ENCODE data around the gene USF1.
"Not testable (repeated sequence)": the region's sequence is repeated elsewhere in the genome, so short reads cannot be mapped to it uniquely, and the experiment has no call there.

Gene USF1

DNA sequence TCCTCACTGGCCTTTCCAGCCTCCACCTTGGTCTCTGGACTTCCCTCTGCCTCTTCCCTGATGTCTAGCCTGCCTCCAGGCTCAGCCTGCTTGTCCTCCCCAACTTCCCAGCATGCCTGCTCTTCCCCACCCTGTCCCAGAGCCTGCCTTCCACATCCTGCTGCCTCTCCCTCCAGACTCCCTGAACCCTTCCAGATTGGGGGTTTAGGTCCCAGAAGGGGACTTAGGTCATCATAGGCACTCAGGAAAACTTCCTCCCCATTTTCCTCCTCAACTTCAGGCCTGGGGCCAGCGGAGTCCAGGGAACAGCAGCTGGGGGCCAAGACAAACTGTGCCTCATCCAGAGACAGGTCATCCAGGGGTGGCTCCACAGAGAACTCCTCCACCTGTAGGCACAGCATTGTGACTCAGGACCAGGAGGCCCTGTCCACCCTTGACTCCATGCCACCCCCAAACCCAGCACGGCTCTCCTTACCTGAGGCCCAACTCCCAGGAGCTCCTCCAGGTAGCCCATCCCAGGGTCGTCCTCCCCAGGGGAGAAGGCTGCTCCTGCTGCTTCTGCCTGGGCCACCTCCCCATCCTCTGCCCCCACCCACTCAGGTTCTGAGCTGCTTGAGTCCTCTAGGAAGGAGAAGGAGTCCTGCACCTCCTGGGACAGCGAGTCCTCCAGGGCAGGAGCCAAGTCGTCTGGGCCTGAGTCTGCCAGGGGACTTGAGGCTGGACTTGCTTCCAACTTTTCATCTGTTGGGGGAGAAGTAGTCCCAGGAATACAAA is 3.4 kb upstream of the USF1 start:
- DNase-seq (ENCODE audit: low read depth in 1 of 2, low spot score in 1 of 2), result no peak

- no peak for DNase-seq (ENCODE audit: low read depth in 1 of 2, low spot score in 1 of 2)
Observed at GRCh38 chr1:161047436-161048420, 2.0 kb upstream of the USF1 start.

- no peak for DNase-seq (ENCODE audit: low read depth in 1 of 2, low spot score in 1 of 2)
Observed at GRCh38 chr1:161046605-161047228, 940 bp upstream of the USF1 start.

- no peak for DNase-seq (ENCODE audit: low read depth in 1 of 2, low spot score in 1 of 2)
Observed at GRCh38 chr1:161044908-161045735, 655 bp downstream of the USF1 start.

- no peak for DNase-seq (ENCODE audit: low read depth in 1 of 2, low spot score in 1 of 2)
Observed at GRCh38 chr1:161044535-161044907, 1.3 kb downstream of the USF1 start.

DNA sequence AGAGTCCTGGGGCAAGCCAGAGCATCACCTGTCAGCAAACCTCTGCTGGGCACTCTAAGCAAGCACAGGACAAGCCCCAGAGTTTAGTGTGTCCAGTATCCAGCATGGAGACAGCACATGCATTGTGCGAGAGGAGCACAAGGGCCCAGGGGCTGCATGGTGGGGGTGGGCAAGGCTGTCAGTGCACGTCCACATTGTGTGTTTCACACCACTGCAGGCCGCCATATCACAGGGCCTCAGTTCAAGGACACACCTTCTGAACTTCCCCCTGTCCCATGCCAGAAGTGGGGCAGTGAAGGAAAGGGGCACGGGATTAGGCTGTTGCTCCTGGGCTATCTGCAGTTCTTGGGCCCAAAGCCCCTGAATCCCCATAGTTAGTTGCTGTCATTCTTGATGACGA is 6.2 kb downstream of the USF1 start:
- no peak for DNase-seq (ENCODE audit: low read depth in 1 of 2, low spot score in 1 of 2)

DNA sequence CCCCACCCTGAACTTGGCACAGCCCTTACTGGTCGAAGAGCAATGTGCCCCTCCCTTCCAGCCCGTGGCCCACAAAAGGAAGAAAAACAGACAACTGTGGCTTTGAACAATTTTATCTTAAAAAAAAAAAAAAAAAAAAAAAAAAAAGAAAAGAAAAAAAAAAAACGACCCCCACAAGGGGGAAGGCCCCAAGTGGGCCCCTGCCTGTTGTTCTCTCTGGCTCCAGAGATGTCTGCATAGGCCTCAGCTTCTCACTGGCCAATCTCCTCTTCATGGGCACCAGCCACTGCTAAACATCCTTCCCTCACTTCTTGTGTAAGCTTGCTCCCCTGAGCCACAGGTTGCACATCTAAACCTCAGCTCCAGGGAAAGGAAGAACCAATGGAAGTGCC is 6.6 kb downstream of the USF1 start:
- DNase-seq (ENCODE audit: low read depth in 1 of 2, low spot score in 1 of 2), result no peak

DNA sequence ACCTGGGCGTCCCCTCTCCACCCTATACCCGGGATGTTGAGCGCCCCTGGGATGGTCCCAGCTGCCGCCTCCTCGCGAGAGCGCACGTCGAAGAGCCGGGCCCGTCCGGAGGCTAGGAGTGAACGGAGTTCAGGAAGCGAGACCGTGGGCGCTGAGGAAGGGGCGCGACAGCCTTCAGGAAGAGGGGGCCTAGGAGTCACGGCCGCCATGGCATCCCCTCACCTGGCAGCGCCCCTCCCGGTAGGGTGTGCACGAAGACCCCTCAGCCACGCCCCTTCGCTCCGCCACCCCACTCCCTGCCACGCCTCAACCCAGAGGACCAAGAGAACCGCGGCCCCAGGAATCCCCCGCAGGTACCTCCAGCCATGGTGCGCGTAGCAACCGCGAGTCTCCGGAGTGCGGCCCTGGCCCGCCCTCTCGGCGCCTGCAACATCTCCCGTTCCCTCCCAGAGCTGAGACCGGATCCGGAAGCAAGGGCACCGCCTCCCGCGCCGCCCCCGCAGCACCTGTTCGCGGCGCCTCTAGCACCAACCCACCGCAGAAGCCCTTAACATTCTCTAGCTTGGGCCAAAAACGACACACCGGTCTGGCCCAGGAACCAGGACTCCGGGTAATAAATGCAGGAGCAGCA is 7.1 kb downstream of the USF1 start, which contains the start of gene TSTD1:
TSTD1 (minus strand) TSS at position 442 of the 631 bp plus-strand sequence; CDS start at position 367, 75 bp downstream.
- DNase-seq (ENCODE audit: low read depth in 1 of 2, low spot score in 1 of 2), result peak; percentile 70 to 79

DNA sequence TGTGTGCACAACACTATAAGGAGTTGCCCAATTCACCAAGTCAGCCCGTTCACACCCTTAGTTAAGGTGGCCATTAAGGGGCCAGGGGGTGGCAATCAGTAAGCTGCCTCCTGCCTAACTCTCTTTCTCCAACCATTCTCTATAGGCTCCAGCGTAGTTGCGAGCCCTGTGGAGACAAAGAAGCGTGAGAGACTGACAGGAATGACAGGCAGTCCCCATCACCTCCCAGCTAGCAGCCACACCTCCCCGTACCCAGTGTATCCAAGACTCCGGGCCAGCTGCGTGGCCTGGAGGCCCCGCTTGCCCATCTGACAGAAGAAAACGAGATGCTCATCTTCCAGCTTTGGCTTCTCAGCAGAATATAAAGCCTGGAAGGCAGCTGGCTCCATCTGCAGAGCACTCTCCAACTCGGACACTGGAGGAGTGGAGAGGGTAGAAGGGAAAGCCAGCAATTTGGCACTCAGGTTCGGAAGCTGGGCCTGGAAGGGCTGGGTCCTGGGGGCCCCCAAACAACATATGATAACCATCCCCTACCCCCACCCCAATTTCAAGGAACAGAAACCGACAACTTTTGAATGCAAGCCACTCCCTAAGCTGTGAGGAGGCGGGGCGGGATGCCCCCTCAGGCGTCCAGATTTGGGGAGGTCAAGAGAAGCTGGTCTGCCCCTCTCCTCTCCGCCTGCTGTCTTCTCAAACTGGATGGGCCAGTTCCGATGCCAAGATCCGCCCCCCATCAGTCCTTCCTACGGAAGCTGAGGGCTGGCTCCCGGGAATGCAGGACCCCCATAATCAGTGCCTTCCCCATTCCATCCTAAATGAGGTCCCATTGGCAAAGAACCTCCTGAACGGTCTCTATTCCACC is 7.9 kb downstream of the USF1 start:
- no peak for DNase-seq (ENCODE audit: low read depth in 1 of 2, low spot score in 1 of 2)

DNA sequence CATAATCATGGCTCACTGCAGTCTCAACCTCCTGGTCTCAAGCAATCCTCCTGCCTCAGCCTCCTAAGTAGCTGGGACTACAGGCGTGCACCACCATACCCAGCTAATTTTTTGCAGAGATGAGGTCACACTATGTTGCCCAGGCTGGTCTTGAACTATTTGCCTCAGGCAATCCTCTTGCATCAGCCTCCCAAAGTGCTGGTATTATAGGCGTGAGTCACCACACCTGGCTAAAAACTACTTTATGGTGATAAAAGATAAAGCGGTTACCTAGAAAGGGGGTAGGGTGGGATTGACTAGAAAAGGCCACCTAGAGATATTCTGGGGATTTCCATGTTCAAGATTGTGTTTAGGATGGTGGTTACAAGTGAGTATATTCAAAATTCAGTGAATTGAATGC is 12.0 kb downstream of the USF1 start:
- no peak for DNase-seq (ENCODE audit: low read depth in 1 of 2, low spot score in 1 of 2)

GRCh38 chr1:161032409-161032808 is 13.4 kb downstream of the USF1 start:
- no peak for DNase-seq (ENCODE audit: low read depth in 1 of 2, low spot score in 1 of 2)

GRCh38 chr1:161031874-161032273 is 13.9 kb downstream of the USF1 start:
- DNase-seq (ENCODE audit: low read depth in 1 of 2, low spot score in 1 of 2), result no peak

GRCh38 chr1:161029466-161029865 is 16.3 kb downstream of the USF1 start:
- DNase-seq (ENCODE audit: low read depth in 1 of 2, low spot score in 1 of 2), result not testable (repeated sequence)

DNA sequence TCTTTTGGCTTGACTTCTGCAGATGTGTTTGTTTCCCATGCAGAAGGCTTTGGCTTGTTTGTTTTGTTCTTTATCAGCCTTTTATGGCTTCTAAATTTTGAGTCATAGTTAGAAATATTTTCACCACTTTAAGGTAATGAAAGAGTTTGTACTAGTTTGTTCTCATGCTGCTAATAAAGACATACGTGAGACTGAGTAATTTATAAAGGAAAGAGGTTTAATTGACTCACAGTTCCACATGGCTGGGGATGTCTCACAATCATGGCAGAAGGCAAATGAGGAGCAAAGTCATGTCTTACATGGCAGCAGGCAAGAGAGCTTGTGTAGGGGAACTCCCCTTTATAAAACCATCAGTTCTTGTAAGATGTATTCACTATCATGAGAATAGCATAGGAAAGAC is 18.8 kb downstream of the USF1 start:
- not testable (repeated sequence) for DNase-seq (ENCODE audit: low read depth in 1 of 2, low spot score in 1 of 2)

DNA sequence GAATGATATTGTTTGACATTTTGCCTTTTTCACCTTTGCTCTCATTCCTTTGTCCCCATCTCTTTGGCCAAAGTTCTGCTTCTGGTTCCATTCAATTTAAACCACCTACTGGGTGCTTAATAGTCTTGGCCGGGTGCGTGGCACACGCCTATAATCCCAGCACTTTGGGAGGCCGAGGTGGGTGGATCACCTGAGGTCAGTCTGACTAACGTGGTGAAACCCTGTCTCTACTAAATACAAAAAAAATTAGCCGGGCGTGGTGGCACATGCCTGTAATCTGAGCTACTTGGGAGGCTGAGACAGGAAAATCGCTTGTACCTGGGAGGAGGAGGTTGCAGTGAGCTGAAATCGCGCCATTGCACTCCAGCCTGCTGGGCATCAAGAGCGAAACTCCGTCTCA is 23.3 kb downstream of the USF1 start:
- not testable (repeated sequence) for DNase-seq (ENCODE audit: low read depth in 1 of 2, low spot score in 1 of 2)

DNA sequence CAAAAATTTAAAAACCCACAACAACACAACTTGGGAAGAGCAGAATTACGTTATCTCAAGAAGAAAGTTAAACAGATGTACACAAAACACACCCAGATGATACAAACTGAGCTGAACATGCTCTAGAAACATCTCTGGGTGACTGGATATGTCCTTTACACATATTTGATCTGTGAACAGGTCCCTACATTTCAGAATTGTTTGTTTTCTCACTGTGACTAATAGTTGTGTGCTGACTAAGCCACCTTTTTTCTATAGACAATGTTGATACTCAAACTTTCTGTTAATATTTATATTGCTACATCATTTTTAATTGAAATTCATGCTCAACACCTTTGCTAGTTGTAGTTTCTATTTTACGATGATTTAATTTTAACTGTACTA is 23.8 kb downstream of the USF1 start:
- no peak for DNase-seq (ENCODE audit: low read depth in 1 of 2, low spot score in 1 of 2)

DNA sequence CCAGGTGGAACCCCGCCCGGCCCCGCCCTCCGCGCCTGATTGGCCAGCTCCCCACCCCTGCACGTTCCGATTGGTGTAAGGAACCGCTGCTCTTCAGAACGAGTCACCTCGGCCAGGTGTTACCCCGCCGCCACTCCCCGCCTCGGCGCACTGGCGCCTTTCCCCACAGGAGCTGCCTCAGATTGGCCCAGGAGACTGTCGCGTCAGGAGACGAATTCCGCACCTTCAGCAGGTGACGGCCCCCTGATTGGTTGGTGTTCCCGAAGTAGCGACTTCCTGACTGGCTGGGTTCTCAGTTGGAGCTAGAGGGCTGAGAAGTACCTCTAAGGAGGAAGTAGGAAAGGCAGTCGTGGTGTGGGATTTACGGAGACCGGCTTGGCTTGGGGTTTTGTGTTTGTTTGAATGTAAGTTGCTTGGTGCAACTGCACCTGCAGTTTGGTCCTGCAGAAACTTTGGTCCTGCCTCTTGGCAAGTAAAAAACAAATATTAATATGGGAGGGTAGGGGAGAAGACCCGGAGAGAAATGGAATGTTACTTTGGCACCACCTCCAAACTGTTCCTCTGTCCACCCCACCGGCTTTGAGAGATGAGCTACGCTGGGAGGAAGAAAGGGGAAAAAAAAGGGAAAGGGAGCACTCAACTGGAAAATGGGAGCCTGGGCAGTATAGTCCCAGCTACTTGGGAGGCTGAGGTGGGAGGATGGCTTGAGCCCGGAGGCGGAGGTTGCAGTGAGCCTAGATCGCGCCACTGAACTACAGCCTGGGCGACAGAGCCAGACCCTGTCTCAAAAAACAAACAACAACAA is 24.4 kb downstream of the USF1 start:
- DNase-seq (ENCODE audit: low read depth in 1 of 2, low spot score in 1 of 2), result peak; percentile 70 to 82

DNA sequence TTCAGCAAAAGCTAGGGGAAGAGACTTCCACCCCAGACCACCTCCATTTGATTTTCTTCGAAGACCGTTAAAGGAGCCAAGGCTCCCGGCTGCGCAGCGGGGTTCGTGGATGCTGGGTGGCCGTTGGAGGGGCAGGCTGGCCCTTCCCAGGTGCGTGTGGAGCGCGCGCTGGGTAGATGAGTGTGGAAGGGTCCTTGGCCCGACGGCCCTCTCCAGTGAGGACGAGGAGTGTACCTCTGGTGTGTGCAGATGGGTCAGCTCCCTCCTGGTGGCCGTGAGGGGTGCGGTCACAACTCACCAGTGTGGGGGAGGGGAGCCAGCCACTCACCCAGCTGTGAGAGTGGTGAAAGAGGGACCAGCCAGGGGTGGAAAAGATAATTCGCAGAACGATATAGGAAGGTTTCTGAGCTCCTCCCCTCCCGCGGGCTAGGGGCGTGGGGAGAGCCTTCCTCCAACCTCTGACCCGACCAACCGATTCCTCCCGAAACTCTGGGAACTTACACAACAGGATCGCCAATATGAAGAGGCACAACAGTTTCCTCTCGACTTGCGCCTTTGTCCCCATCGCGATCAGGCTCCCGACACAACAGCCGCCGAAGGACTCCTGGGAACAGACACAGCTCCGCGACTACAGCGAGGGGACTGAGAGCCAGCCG is 25.1 kb downstream of the USF1 start, which contains the start of gene F11R:
F11R (minus strand) TSS at position 644 of the 656 bp plus-strand sequence; CDS start at position 565, 79 bp downstream.
- peak in 1 of 2 donors; percentile 14 for DNase-seq (ENCODE audit: low read depth in 1 of 2, low spot score in 1 of 2)
